Ovary (tissue), 3 donors: ENCODE measurements around the gene ATAT1.

ENCODE experiments used
- EP300 ChIP-seq: sonication (generic); formaldehyde crosslinking; IDR thresholded peaks from one replicate; pipeline ENCODE4 v1.6.1; 2017; ENCODE audit warnings: antibody characterized with exemption
- POLR2A ChIP-seq: fragments of 450-650 bp; IDR thresholded peaks from one replicate; pipeline ENCODE4 v1.6.1; 2017; ENCODE audit warnings: antibody characterized with exemption, mild to moderate bottlenecking, moderate library complexity
- TF ChIP-seq, protein P1 (sequence below), 3 donors: fragments of 450-650 bp in 2 of 3; fragments of 200-600 bp in 1 of 3; IDR thresholded peaks; one replicate each; pipeline versions ENCODE4 v1.5.1 to v1.8.0; 2016 to 2022; ENCODE audit warnings: antibody characterized with exemption in 3 of 3, mild to moderate bottlenecking in 1 of 3
- donor health status: DM: no; HTN: no; CAD: no.

DNA sequence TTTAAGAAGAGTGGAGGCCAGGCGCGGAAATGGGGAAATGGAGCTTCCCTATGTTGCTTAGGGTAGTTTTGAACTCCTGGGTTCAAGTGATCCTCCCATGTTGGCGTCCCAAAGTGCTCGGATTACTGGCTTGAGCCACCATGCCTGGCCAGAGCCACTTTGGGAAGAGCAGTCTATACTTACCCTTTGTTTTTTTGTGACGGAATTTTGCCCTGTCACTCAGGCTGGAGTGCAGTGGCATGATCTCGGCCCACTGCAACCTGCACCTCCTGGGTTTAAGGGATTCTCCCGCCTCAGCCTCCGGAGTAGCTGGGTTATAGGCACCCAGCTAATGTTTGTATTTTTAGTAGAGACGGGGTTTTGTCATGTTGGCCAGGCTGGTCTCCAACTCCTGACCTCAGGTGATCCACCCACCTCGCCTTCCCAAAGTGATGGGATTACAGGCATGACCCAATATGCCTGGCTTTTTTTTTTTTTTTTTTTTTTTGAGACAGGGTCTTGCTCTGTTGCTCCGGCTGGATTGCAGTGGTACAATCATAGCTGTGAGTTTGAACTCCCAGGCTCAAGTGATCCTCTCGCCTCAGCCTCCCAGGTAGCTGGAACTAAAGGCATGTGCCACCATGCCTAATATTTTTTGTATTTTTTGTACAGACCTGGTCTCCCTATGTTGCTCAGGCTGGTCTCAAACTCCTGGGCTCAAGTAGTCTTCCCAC lies 27.6 kb upstream of the ATAT1 start:
- TF ChIP-seq, protein P1, sequence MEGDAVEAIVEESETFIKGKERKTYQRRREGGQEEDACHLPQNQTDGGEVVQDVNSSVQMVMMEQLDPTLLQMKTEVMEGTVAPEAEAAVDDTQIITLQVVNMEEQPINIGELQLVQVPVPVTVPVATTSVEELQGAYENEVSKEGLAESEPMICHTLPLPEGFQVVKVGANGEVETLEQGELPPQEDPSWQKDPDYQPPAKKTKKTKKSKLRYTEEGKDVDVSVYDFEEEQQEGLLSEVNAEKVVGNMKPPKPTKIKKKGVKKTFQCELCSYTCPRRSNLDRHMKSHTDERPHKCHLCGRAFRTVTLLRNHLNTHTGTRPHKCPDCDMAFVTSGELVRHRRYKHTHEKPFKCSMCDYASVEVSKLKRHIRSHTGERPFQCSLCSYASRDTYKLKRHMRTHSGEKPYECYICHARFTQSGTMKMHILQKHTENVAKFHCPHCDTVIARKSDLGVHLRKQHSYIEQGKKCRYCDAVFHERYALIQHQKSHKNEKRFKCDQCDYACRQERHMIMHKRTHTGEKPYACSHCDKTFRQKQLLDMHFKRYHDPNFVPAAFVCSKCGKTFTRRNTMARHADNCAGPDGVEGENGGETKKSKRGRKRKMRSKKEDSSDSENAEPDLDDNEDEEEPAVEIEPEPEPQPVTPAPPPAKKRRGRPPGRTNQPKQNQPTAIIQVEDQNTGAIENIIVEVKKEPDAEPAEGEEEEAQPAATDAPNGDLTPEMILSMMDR (IDR thresholded peaks at IDR 0.05) = no peak
- no peak for TF ChIP-seq POLR2A
- no peak for TF ChIP-seq EP300
